Amygdala (tissue), 56 donors: Measurements from ENCODE around the gene DDX25.
"Not testable (repeated sequence)": the region's sequence is repeated elsewhere in the genome, so short reads cannot be mapped to it uniquely, and the experiment has no call there.

ENCODE experiments used
- DNase-seq, 56 donors: peaks; one replicate each; lab custom pipeline; 2025; lab: John Stamatoyannopoulos, UW

Gene DDX25

GRCh38 chr11:125903711-125904659 is at the start of gene DDX25:
DDX25 (plus strand) TSS chr11:125904508; CDS start chr11:125904518, 10 bp downstream.
- DNase-seq: peak in 45 of 56 donors; percentile 3 to 74 (median 52)

- not testable (repeated sequence) for DNase-seq
These were observed 46.6 kb upstream of the DDX25 start for GRCh38 chr11:125857670-125858069.

- DNase-seq: not testable (repeated sequence)
These were observed 41.5 kb upstream of the DDX25 start for GRCh38 chr11:125862786-125863185.

GRCh38 chr11:125865354-125865753 is 39.0 kb upstream of the DDX25 start:
- not testable (repeated sequence) for DNase-seq

GRCh38 chr11:125869521-125869920 is 34.8 kb upstream of the DDX25 start:
- DNase-seq: no peak

- DNase-seq: peak in 5 of 56 donors; percentile 2 to 22 (median 9)
These were observed 32.7 kb upstream of the DDX25 start for GRCh38 chr11:125871391-125872137.

- no peak for DNase-seq
These were observed 32.2 kb upstream of the DDX25 start for GRCh38 chr11:125872138-125872491.

- no peak for DNase-seq
These were observed 30.3 kb upstream of the DDX25 start for GRCh38 chr11:125873881-125874555.

GRCh38 chr11:125874556-125875124 is 29.7 kb upstream of the DDX25 start:
- DNase-seq: peak in 42 of 56 donors; percentile 1 to 80 (median 26)

- DNase-seq: no peak
These were observed 23.0 kb upstream of the DDX25 start for GRCh38 chr11:125881291-125881690.

- DNase-seq: no peak
These were observed 20.9 kb upstream of the DDX25 start for GRCh38 chr11:125883375-125883774.

- peak in 19 of 56 donors; percentile 29 to 77 (median 64) for DNase-seq
These were observed 17.3 kb upstream of the DDX25 start for GRCh38 chr11:125886997-125887372.

GRCh38 chr11:125887373-125888324 is 16.7 kb upstream of the DDX25 start, which contains the start of gene HYLS1:
HYLS1 (plus strand) TSS chr11:125887668; CDS start chr11:125899369, 11,701 bp downstream.
- peak; percentile 48 to 96 (median 88) for DNase-seq

GRCh38 chr11:125890447-125891100 is 13.7 kb upstream of the DDX25 start:
- DNase-seq: no peak

- no peak for DNase-seq
These were observed 12.2 kb upstream of the DDX25 start for GRCh38 chr11:125892071-125892470.

- no peak for DNase-seq
These were observed 11.3 kb upstream of the DDX25 start for GRCh38 chr11:125892994-125893393.

- no peak for DNase-seq
These were observed 2.4 kb upstream of the DDX25 start for GRCh38 chr11:125901872-125902271.

GRCh38 chr11:125902277-125902926 is 1.9 kb upstream of the DDX25 start:
- no peak for DNase-seq
